Measurements from ENCODE around the gene CXCR3. TPM values are rescaled to one million over a fixed set of nuclear protein-coding genes. Genes with fewer than 3 reads are reported as not detected.
A peak's percentile ranks its signal among the peaks of the same experiment; 100 is the strongest.

Gene CXCR3
- total RNA-seq, 4 donors from 2014 or later: 1.1 to 3.5 (median 1.3) TPM; not detected in 1

- Histone ChIP-seq H3K9me3 (no peaks in the 10 kb centered on the region), H3K36me3 (no peaks in the 10 kb centered on the region), H3K27ac (peak overlapping the region; percentile 25 to 71 (median 70)), H3K27me3 (no peaks in the 10 kb centered on the region), H3K4me1 (peaks cover 17 to 47% (median 26%) of the 10 kb centered on the region in 4 donors), H3K4me3 (no peak overlapping the region)
- TF ChIP-seq POLR2AphosphoS5 (IDR thresholded peaks at IDR 0.05): no peak
- no peak for TF ChIP-seq EP300 (IDR thresholded peaks at IDR 0.05; ENCODE audit: low read depth)
- TF ChIP-seq POLR2A (IDR thresholded peaks at IDR 0.05): no peak
- no peak for TF ChIP-seq CTCF (IDR thresholded peaks at IDR 0.05)
- DNase-seq: peak; percentile 71
- WGBS, 2 donors (ENCODE audit: low coverage in 1 of 2): 57% methylated on average over 6 of the region's 6 CpGs; no CpG with 5 or more reads in 1 of the 2 donors
- intact Hi-C loops (cut with DNase I; ENCODE audit: low total_unique reads) (no loop called here), in situ Hi-C loops (cut with MboI; ENCODE audit: low pct_ligation_motif_present in 1 of 4, low pct_unique_long_range_greater_than_20kb in 1 of 4, low sequenced_read_pairs in 3 of 4) (no loop called here)
These were observed 8.3 kb upstream of the CXCR3 start for GRCh38 chrX:71626576-71626975.

GRCh38 chrX:71625471-71625870 is 7.2 kb upstream of the CXCR3 start:
- Histone ChIP-seq H3K4me1 (peaks cover 17 to 54% (median 27%) of the 10 kb centered on the region in 4 donors), H3K4me3 (no peak overlapping the region), H3K27ac (peak overlapping the region in 2 of 4 donors; percentile 19 to 71), H3K36me3 (no peaks in the 10 kb centered on the region), H3K27me3 (no peaks in the 10 kb centered on the region), H3K9me3 (no peaks in the 10 kb centered on the region)
- intact Hi-C loops (cut with DNase I; ENCODE audit: low total_unique reads) (no loop called here), in situ Hi-C loops (cut with MboI; ENCODE audit: low pct_ligation_motif_present in 1 of 4, low pct_unique_long_range_greater_than_20kb in 1 of 4, low sequenced_read_pairs in 3 of 4) (no loop called here)
- no peak for DNase-seq
- TF ChIP-seq CTCF (IDR thresholded peaks at IDR 0.05) (no peak), POLR2AphosphoS5 (IDR thresholded peaks at IDR 0.05) (no peak), EP300 (IDR thresholded peaks at IDR 0.05; ENCODE audit: low read depth) (no peak), POLR2A (IDR thresholded peaks at IDR 0.05) (no peak)
- WGBS, 2 donors (ENCODE audit: low coverage in 1 of 2): 72 to 77% methylated on average over 3 to 5 of the region's 5 CpGs

- no peaks in the 10 kb centered on the region for H3K9me3 ChIP-seq
- intact Hi-C loops (cut with DNase I; ENCODE audit: low total_unique reads): no loop called here
- in situ Hi-C loops (cut with MboI; ENCODE audit: low pct_ligation_motif_present in 1 of 4, low pct_unique_long_range_greater_than_20kb in 1 of 4, low sequenced_read_pairs in 3 of 4): no loop called here
- H3K4me3 ChIP-seq: no peak overlapping the region
- no peaks in the 10 kb centered on the region for H3K27me3 ChIP-seq
- H3K4me1 ChIP-seq: peaks cover 17 to 57% (median 27%) of the 10 kb centered on the region in 4 donors
- no peaks in the 10 kb centered on the region for H3K36me3 ChIP-seq
- peak; percentile 24 for DNase-seq
- peak overlapping the region; percentile 88 to 94 (median 91) for H3K27ac ChIP-seq
- no peak for TF ChIP-seq POLR2A (IDR thresholded peaks at IDR 0.05)
- TF ChIP-seq CTCF (IDR thresholded peaks at IDR 0.05): no peak
- no peak for TF ChIP-seq POLR2AphosphoS5 (IDR thresholded peaks at IDR 0.05)
- TF ChIP-seq EP300 (IDR thresholded peaks at IDR 0.05; ENCODE audit: low read depth): no peak
- WGBS, 2 donors (ENCODE audit: low coverage in 1 of 2): 91% methylated on average over 3 of the region's 3 CpGs; no CpG with 5 or more reads in 1 of the 2 donors
These were observed 5.4 kb upstream of the CXCR3 start for GRCh38 chrX:71623714-71624113.

- in situ Hi-C loops (cut with MboI; ENCODE audit: low pct_ligation_motif_present in 1 of 4, low pct_unique_long_range_greater_than_20kb in 1 of 4, low sequenced_read_pairs in 3 of 4): no loop called here
- 18% methylated on average over 13 of the region's 13 CpGs; no CpG with 5 or more reads in 1 of the 2 donors for WGBS, 2 donors (ENCODE audit: low coverage in 1 of 2)
- H3K4me3 ChIP-seq: no peak overlapping the region
- no peak for TF ChIP-seq EP300 (IDR thresholded peaks at IDR 0.05; ENCODE audit: low read depth)
- TF ChIP-seq CTCF (IDR thresholded peaks at IDR 0.05): peak; percentile 13 to 46 (median 27)
- peak; percentile 57 for TF ChIP-seq POLR2A (IDR thresholded peaks at IDR 0.05)
- peak; percentile 45 to 81 (median 64) for TF ChIP-seq POLR2AphosphoS5 (IDR thresholded peaks at IDR 0.05)
- H3K9me3 ChIP-seq: no peaks in the 10 kb centered on the region
- H3K4me1 ChIP-seq: peaks cover 17 to 66% (median 33%) of the 10 kb centered on the region in 4 donors
- intact Hi-C loops (cut with DNase I; ENCODE audit: low total_unique reads): no loop called here
- DNase-seq: peak; percentile 87
- H3K27me3 ChIP-seq: no peaks in the 10 kb centered on the region
- H3K27ac ChIP-seq: peak overlapping the region; percentile 88 to 94 (median 91)
- H3K36me3 ChIP-seq: no peaks in the 10 kb centered on the region
These were observed 4.5 kb upstream of the CXCR3 start for GRCh38 chrX:71622576-71623450.

Data from transverse colon (tissue), 4 donors.